D721Med (cell line): ENCODE measurements around the gene TRIM52.
"Not testable (repeated sequence)": the region's sequence is repeated elsewhere in the genome, so short reads cannot be mapped to it uniquely, and the experiment has no call there.

Source experiments
- DNase-seq: peaks from one replicate; pipeline ENCODE4 v3.0.0; 2011; ENCODE audit warnings: low spot score; ENCODE audit not compliant: insufficient read length
- FAIRE-seq: peaks from 2 replicates; lab custom pipeline; 2011; peaks lifted over from hg19 to GRCh38; lab: Jason Lieb, UNC
- CTCF ChIP-seq: IDR thresholded peaks from 2 replicates; pipeline ENCODE4 v1.5.1; 2012; ENCODE audit warnings: mild to moderate bottlenecking, control low read depth; ENCODE audit not compliant: insufficient read depth; ENCODE audit errors: missing control alignments

The TRIM52 gene

GRCh38 chr5:181281077-181281983 lies 20.4 kb upstream of the TRIM52 start:
- FAIRE-seq (no peak), DNase-seq (no peak)
- no peak for TF ChIP-seq CTCF

GRCh38 chr5:181280251-181280762 lies 19.4 kb upstream of the TRIM52 start:
- no peak for FAIRE-seq

GRCh38 chr5:181273433-181273744 lies 12.4 kb upstream of the TRIM52 start:
- FAIRE-seq, DNase-seq: not testable (repeated sequence)

More at GRCh38 chr5:181280251-181280762, 19.4 kb upstream of the TRIM52 start:
- TF ChIP-seq CTCF = no peak
- no peak for DNase-seq

GRCh38 chr5:181271081-181271480 lies 10.1 kb upstream of the TRIM52 start:
- no peak for FAIRE-seq

GRCh38 chr5:181267907-181268306 lies 7.0 kb upstream of the TRIM52 start:
- DNase-seq, FAIRE-seq: not testable (repeated sequence)

More at GRCh38 chr5:181271081-181271480, 10.1 kb upstream of the TRIM52 start:
- no peak for TF ChIP-seq CTCF
- DNase-seq = no peak

GRCh38 chr5:181267291-181267904 lies 6.5 kb upstream of the TRIM52 start:
- FAIRE-seq, DNase-seq: not testable (repeated sequence)
- peak; percentile 3 for TF ChIP-seq CTCF

GRCh38 chr5:181265092-181265671 lies 4.2 kb upstream of the TRIM52 start:
- no peak for TF ChIP-seq CTCF
- FAIRE-seq (no peak), DNase-seq (no peak)
